Fibroblast of skin of back (primary cell): ENCODE measurements around the gene GCNT1. TPM values are rescaled to one million over a fixed set of nuclear protein-coding genes. Genes with fewer than 3 reads are reported as not detected.
"Not testable (repeated sequence)": the region's sequence is repeated elsewhere in the genome, so short reads cannot be mapped to it uniquely, and the experiment has no call there.

Source experiments
- DNase-seq: peaks from one replicate; pipeline ENCODE4 v3.0.0-alpha.2; 2013
- polyA plus RNA-seq, 2 experiments: library from polyadenylated mRNA; unstranded; fragments of 120-200 nt; gene quantifications; one replicate each; pipeline ENCODE4 v1.2.1, GENCODE V29; 2013; ENCODE audit not compliant: insufficient read length in 2 of 2

GCNT1 gene
- polyA plus RNA-seq (2013, experiment 1 of 2; ENCODE audit: insufficient read length), result 6.4 TPM
- polyA plus RNA-seq (2013, experiment 2 of 2; ENCODE audit: insufficient read length), result 5.4 TPM

GRCh38 chr9:76458903-76459693, at the start of gene GCNT1:
Gene GCNT1, plus strand, starts transcription at chr9:76459182. Its CDS starts 43,200 bp downstream, at chr9:76502382.
- peak; percentile 68 for DNase-seq

DNA sequence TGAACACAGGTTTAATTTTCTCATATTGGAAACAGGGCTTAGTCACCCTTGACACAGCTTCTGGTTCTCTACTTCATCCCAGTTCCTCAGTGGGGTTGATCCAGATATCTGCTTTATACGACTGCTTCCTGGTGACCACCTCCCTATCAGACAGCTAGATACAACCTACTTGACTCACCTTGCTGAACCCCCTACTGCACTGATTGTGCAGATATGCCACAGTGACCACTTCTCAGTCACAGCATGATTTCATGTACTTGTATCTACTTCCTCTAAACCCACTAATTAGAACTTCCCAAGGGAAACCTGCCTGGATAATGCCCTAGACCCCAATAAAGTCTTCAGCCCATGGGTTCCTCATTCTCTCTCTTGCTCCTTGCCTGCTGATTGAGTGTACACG, 46.3 kb upstream of the GCNT1 start:
- no peak for DNase-seq

DNA sequence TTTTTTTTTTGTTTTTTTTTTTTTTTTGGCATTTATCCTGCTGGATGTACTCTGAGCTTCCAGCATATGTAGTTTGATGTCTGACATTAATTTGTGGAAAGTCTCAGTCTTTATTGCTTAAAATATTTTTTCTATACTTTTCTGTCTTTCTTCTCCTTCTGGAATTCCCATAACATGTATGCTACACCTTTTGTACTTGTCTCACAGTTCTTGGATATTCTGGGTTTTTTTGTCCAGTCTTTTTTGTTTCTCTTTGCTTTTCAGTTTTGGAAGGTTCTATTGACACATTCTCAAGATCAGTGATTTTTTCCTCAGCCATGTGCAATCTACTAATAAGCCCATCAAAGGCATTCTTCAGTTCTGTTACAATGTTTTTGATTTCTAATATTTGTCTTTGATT, 45.3 kb upstream of the GCNT1 start:
- no peak for DNase-seq

GRCh38 chr9:76414661-76415060, 44.3 kb upstream of the GCNT1 start:
- no peak for DNase-seq

DNA sequence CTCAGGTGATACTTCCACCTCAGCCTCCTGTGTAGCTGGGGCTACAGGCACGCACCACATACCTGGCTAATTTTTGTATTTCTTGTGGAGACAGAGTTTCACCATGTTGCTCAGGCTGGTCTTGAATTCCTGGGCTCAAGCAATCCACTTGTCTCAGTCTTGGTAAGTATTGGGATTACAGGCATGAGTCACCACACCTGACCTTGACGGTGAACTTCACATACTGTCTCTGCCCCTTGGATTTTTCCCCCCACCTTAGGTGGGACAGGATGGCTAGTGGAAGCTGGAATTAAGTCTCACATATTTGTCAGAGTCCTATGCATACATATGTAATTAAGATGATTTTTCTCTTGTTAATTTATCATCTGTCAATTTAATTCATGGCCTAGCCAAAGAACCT, 43.8 kb upstream of the GCNT1 start:
- DNase-seq, result no peak

DNA sequence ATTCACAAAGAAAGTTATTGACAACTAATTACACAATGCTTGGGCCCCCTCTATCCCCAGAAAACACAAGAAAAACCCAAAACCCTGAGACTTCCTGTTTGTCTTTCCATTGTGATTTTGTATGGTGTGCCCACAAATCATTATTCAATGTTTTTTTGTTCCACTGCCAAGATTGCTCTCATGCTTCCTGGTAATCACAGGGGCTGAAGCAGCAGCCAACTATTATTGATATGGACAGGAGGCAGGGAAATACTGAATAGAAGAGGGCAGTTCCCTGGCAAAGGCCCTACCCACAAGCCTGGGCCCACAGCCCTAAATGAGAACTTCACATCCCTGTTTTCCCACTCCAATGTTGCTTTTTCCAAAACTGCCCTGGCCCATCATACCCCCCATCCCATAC, 43.3 kb upstream of the GCNT1 start:
- peak; percentile 27 for DNase-seq

GRCh38 chr9:76417394-76417793, 41.6 kb upstream of the GCNT1 start:
- DNase-seq, result no peak

GRCh38 chr9:76419782-76420380, 39.1 kb upstream of the GCNT1 start:
- no peak for DNase-seq

DNA sequence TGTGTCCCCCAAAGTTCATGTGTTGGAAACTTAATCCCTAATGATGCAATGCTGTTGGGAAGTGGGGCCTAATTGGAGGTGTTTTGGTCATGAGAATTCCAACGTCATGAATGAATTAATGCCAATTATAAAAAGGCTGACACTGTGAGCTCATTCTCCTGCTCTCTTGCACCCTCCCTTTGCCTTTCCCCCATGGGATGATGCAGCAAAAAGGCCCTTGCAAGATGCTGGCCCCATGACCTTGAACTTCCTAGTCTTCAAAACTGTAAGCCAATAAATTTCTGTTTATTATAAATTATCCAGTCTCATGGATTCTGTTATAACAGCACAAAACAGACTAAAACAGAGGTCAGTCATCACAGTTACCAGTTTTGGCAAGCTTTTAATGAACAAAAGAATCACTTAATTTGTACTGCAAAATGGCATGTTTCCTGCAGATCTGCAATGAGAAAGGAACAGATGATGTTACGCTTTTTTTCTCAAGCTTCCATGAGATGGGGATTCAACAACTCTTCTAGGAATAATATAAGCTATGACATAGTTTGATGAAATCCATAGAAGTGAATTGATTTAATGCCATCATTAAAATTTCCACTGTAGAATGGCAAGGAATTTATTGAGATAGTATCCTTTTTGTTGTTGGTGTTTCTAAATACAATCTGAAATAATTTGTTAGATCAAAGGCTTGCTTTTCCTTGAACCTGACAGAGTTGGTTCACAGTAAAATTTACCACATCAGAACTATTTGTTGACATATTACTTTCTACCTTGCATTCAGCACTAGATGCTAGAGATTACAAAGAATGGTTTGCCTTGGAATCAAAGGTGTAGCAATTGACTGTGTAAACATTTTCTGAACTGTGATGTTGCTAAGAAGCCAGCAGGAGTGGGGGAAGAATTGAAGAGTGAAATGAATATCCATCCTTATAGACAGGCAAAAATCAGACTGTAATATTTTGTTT, 35.5 kb upstream of the GCNT1 start:
- no peak for DNase-seq

DNA sequence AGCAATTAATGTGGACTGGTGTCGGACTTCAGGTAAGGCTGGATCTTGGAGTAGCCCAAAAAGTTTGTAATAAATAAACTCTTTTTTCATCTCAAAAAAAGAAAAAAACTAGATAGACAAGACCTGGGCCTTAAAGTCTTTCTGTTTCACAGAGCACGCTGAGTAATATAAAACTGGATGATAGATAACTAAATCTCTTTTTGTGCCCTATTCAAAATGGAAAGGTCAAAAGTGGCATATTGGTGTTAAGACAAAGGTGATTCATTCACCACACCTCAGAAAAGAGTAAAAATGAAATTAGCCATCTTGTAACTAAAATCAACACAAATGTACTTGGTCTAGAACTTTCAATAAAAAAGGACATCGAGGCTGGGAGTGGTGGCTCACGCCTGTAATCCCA, 34.5 kb upstream of the GCNT1 start:
- no peak for DNase-seq

DNA sequence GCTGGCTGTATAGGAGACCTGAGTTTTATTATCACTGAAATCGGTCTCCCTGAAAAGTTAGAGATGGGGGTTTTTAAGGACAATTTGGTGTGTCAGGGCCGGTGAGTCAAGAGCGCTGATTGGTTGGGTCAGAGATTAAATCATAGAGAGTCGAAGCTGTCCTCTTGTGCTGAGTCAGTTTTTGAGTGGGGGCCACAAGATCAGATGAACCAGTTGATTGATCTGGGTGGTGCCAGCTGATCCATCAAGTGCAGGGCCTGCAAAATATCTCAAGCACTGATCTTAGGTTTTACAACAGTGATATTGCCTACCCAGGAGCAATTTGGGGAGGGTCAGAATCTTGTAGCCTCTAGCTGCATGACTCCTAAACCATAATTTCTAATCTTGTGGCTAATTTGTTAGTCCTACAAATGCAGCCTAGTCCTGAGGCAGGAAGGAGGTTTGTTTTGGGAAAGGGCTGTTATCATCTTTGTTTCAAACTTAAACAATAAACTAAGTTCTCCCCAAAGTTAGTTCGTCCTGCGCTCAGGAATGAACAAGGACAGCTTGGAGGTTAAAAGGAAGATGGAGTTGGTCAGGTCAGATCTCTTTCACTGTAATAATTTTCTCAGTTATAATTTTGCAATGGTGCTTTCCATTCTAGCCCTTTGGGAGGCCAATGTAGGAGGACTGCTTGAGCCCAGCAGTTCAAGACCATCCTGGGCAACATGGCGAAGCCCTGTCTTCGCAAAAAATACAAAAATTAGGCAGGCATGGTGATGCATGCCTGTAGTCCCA, 33.1 kb upstream of the GCNT1 start:
- no peak for DNase-seq

DNA sequence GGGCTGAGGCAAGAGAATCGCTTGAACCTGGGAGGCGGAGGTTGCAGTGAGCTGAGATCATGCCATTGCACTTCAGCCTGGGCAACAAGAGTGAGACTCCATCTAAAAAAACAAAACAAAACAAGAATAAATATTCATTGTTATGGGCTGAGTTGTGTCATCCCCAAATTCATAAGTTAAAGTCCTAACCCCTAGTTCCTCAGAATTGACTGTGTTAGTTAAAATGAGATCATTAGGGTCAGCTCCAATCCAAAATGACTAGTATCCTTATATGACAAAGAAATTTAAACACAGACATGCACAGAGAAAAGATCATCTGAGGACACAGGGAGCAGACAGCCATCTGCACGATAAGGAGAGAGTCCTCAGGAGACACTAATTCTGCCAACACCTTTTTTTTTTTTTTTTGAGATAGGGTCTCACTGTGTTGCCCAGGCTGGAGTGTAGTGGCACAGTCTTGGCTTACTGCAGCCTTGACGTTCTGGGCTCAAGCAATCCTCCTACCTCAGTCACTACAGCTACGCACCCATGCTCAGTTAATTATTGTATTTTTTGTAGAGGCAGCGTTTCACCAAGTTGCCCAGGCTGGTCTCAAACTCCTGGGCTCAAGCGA, 32.1 kb upstream of the GCNT1 start:
- DNase-seq, result no peak

- no peak for DNase-seq
These were observed 27.4 kb upstream of the GCNT1 start for GRCh38 chr9:76431601-76432000.

GRCh38 chr9:76433406-76433805, 25.6 kb upstream of the GCNT1 start:
- DNase-seq, result no peak

GRCh38 chr9:76433836-76434235, 25.1 kb upstream of the GCNT1 start:
- DNase-seq, result peak; percentile 49

DNA sequence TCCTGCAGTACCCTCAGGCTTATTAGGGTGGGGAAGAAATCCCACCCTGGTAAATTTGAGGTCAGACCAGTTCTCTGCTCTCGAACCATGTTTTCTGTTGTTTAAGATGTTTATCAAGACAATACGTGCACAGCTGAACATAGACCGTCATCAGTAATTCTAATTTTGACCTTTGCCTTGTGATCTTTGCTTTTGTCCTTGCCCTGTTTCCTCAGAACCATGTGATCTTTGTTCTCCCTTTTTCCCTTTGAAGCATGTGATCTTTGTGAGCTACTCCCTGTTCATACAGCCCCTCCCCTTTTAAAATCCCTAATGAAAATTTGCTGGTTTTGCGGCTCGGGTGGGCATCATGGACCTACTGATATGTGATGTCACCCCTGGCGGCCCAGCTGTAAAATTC, 24.1 kb upstream of the GCNT1 start:
- not testable (repeated sequence) for DNase-seq

DNA sequence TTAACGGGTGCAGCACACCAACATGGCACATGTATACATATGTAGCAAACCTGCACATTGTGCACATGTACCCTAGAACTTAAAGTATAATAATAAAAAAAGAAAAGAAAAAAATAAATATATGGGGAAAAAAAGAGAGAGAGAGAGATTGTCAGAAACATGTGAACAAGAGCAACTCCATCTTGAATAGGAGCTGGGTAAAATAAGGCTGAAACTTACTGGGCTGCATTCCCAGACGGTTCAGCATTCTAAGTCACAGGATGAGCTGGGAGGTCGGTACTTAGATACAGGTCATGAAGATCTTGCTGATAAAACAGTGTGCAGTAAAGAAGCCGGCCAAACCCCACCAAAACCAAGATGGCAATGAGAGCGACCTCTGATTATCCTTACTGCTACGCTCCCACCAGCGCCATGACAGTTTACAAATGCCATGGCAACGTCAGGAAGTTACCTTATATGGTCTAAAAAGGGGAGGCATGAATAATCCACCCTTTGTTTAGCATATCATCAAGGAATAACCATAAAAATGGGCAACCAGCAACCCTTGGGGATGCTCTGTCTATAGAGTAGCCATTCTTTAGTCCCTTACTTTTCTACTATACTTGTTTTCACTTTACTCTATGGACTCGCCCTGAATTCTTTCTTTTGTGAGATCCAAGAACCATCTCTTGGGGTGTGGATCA, 21.8 kb upstream of the GCNT1 start:
- DNase-seq, result not testable (repeated sequence)

- no peak for DNase-seq
These were observed 20.0 kb upstream of the GCNT1 start for GRCh38 chr9:76438841-76439588.

- no peak for DNase-seq
These were observed 17.2 kb upstream of the GCNT1 start for GRCh38 chr9:76441551-76442322.

GRCh38 chr9:76443887-76444286, 15.1 kb upstream of the GCNT1 start:
- no peak for DNase-seq
